SU-DHL-6 (cell line): ENCODE measurements around the gene CUTA.

Source experiments
- H2AFZ ChIP-seq: fragments of 200-600 bp; sonication (generic); 2 replicates; pipeline ENCODE4 v1.6.1; 2014; ENCODE audit warnings: low read depth, mild to moderate bottlenecking, moderate library complexity, mixed read lengths, antibody characterized with exemption, low read length; ENCODE audit not compliant: severe bottlenecking
- H3F3A ChIP-seq: fragments of 200-600 bp; shearing (Covaris generic); 2 replicates; pipeline ENCODE4 v1.6.0; 2016; ENCODE audit warnings: antibody characterized with exemption, mild to moderate bottlenecking; ENCODE audit not compliant: insufficient read depth
- H3K27ac ChIP-seq: fragments of 200-600 bp; sonication (generic); 2 replicates; pipeline ENCODE4 v1.5.1; 2016; ENCODE audit warnings: low read depth, mild to moderate bottlenecking, low read length, moderate library complexity, mixed read lengths
- H3K27me3 ChIP-seq: fragments of 200-600 bp; sonication (generic), shearing (Covaris generic); 2 replicates; pipeline ENCODE4 v1.6.0; 2014; ENCODE audit warnings: mild to moderate bottlenecking, low read length
- H3K36me3 ChIP-seq: fragments of 200-600 bp; sonication (generic); 2 replicates; pipeline ENCODE4 v1.6.1; 2014; ENCODE audit warnings: mild to moderate bottlenecking, low read length, mixed read lengths
- H3K4me2 ChIP-seq: fragments of 300-600, 200-600 bp; shearing (Covaris generic), sonication (generic); 2 replicates; pipeline ENCODE4 v1.6.0; 2014; ENCODE audit warnings: low read length, low read depth, mild to moderate bottlenecking; ENCODE audit not compliant: poor library complexity, severe bottlenecking
- H3K4me3 ChIP-seq: fragments of 200-600 bp; sonication (generic); 2 replicates; pipeline ENCODE4 v1.5.1; 2014; ENCODE audit warnings: antibody characterized with exemption, low read length, mild to moderate bottlenecking, mixed read lengths; ENCODE audit not compliant: insufficient read depth, poor library complexity, severe bottlenecking
- H3K79me2 ChIP-seq: fragments of 200-600 bp; sonication (generic); 2 replicates; pipeline ENCODE4 v1.6.1; 2014; ENCODE audit warnings: mild to moderate bottlenecking, low read length, moderate library complexity; ENCODE audit not compliant: insufficient read depth
- H3K9ac ChIP-seq: fragments of 200-600 bp; sonication (generic); 2 replicates; pipeline ENCODE4 v1.7.0; 2014; ENCODE audit warnings: mild to moderate bottlenecking, low read length
- H3K9me2 ChIP-seq: fragments of 200-600 bp; sonication (generic); replicated peaks from 2 replicates; pipeline ENCODE4 v1.6.1; 2014; ENCODE audit warnings: low read length; ENCODE audit not compliant: insufficient read depth
- H3K9me3 ChIP-seq: fragments of 200-600 bp; sonication (generic); 2 replicates; pipeline ENCODE4 v1.6.1; 2014; ENCODE audit warnings: low read length, mixed read lengths; ENCODE audit not compliant: insufficient read depth
- H4K20me1 ChIP-seq: fragments of 200-600 bp; sonication (generic); 2 replicates; pipeline ENCODE4 v1.6.1; 2014; ENCODE audit warnings: low read depth, mild to moderate bottlenecking, antibody characterized with exemption, low read length, moderate library complexity, mixed read lengths
- EZH2phosphoT487 ChIP-seq: fragments of 200-600 bp; sonication (generic), shearing (Covaris generic); conservative IDR thresholded peaks from 2 replicates; pipeline ENCODE4 v1.6.1; 2018; ENCODE audit warnings: mild to moderate bottlenecking, antibody characterized with exemption, low read length, moderate library complexity, mixed read lengths
- TF ChIP-seq, protein P1 (sequence below): fragments of 200-600 bp; sonication (generic); IDR thresholded peaks from one replicate; pipeline ENCODE4 v1.5.1; 2017; ENCODE audit warnings: antibody characterized with exemption, mild to moderate bottlenecking, low read length, moderate library complexity; ENCODE audit not compliant: insufficient read depth, poor library complexity, severe bottlenecking

The CUTA gene

GRCh38 chr6:33412140-33413009 lies 5.5 kb downstream of the CUTA start:
- H3K36me3 ChIP-seq: peaks cover 6% of the 10 kb centered on the region; the same call in 1 of the 2 replicates
- no peak overlapping the region for H3K4me3 ChIP-seq
- H3K4me2 ChIP-seq: no peak overlapping the region
- H3K9me3 ChIP-seq: no peaks in the 10 kb centered on the region
- H4K20me1 ChIP-seq: no peaks in the 10 kb centered on the region
- peaks cover 18% of the 10 kb centered on the region for H3K79me2 ChIP-seq
- H3F3A ChIP-seq: peaks cover 59% of the 10 kb centered on the region
- H3K27ac ChIP-seq: no peak overlapping the region; the same call in 1 of the 2 replicates
- H3K9me2 ChIP-seq: no peaks in the 10 kb centered on the region
- H3K27me3 ChIP-seq: no peaks in the 10 kb centered on the region
- no peak overlapping the region for H3K9ac ChIP-seq
- TF ChIP-seq, protein P1, sequence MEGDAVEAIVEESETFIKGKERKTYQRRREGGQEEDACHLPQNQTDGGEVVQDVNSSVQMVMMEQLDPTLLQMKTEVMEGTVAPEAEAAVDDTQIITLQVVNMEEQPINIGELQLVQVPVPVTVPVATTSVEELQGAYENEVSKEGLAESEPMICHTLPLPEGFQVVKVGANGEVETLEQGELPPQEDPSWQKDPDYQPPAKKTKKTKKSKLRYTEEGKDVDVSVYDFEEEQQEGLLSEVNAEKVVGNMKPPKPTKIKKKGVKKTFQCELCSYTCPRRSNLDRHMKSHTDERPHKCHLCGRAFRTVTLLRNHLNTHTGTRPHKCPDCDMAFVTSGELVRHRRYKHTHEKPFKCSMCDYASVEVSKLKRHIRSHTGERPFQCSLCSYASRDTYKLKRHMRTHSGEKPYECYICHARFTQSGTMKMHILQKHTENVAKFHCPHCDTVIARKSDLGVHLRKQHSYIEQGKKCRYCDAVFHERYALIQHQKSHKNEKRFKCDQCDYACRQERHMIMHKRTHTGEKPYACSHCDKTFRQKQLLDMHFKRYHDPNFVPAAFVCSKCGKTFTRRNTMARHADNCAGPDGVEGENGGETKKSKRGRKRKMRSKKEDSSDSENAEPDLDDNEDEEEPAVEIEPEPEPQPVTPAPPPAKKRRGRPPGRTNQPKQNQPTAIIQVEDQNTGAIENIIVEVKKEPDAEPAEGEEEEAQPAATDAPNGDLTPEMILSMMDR: no peak
- TF ChIP-seq EZH2phosphoT487: no peak
- no peak overlapping the region for H2AFZ ChIP-seq

DNA sequence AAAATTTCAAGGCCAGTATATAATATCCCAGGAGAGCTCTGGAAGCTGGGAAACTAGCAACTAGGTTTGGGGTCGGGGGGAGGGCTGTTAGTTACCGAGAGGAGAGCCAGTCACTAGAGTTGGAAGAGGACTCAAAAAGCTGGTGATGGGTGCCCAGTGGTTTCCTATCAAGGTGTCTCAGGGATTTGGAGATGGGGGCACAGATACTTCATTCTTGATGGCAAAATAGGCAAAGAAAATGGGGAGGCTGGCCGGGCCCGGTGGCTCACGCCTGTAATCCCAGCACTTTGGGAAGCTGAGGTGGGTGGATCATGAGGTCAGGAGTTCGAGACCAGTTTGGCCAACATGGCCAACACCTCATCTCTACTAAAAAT lies 6.3 kb downstream of the CUTA start:
- Histone ChIP-seq H3K36me3 (peaks cover 11% of the 10 kb centered on the region; the same call in 1 of the 2 replicates), H3K4me2 (peak overlapping the region; percentile 69), H3K9ac (peak overlapping the region; percentile 79), H3K9me3 (no peaks in the 10 kb centered on the region), H3K79me2 (peaks cover 10% of the 10 kb centered on the region), H4K20me1 (no peaks in the 10 kb centered on the region), H3K9me2 (no peaks in the 10 kb centered on the region), H3K4me3 (peak overlapping the region; percentile 72), H2AFZ (peak overlapping the region; percentile 15), H3K27ac (peak overlapping the region; percentile 49), H3F3A (peaks cover 67% of the 10 kb centered on the region), H3K27me3 (no peaks in the 10 kb centered on the region)
- TF ChIP-seq, protein P1: no peak

DNA sequence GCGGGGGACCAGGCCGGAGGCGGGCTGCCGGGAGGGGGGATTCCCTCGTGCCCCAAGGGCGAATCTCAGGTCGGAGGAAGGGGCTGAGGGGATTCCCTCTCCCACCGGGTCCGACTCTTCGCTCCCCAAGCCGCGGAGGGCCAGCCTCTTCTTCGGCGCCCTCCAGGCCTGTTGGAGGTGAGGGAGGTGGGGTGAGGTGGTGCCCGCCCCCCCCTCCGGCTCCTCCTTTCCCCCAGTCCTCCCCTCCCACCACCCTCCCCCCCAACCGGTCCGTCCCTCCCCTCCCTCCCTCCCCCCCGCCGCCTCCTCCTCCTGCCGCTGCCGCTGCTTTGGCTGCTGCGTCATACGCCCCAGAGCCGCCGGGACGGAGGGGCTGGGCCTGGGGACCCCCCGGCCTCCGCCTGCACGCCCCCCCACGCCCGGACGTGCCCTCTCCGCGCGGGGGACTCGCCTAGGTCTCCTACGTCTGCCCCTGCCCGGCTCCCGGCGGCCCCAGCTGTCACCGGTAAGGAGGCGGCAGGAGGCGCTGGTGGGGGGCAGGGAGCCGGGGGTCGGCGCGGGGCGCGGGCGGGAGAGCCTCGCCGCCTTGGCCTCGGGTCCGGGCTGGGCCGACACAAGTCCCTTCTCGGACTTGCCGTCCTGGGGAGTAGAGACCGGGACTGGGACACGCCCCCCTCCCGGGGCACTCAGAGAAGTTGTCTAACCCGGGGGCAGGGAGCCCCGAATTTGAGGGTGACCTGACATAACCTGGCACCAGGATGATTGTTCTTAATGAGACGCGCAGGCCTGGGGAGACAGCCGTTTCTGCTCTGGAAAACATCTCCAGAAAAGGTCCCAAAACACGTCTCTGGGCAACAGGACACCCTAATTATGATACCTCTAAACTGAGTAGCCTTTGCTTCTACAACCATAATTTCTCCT lies 6.9 kb downstream of the CUTA start, which contains the start of gene PHF1:
TSS of gene PHF1 (plus strand) at position 304 of the 921 bp plus-strand sequence. CDS start 1,250 bp downstream, outside the sequence.
- Histone ChIP-seq H3K36me3 (peaks cover 14% of the 10 kb centered on the region; the same call in 1 of the 2 replicates), H3K4me3 (peak within 1 kb of the TSS; percentile 72), H3F3A (peaks cover 68% of the 10 kb centered on the region), H3K79me2 (peaks cover 4% of the 10 kb centered on the region; the same call in 1 of the 2 replicates), H2AFZ (peak within 1 kb of the TSS; percentile 35), H3K9me3 (no peaks in the 10 kb centered on the region), H3K27ac (peak within 1 kb of the TSS; percentile 85), H4K20me1 (no peaks in the 10 kb centered on the region), H3K4me2 (peak within 1 kb of the TSS; percentile 90), H3K9me2 (no peaks in the 10 kb centered on the region), H3K9ac (peak within 1 kb of the TSS; percentile 79), H3K27me3 (no peaks in the 10 kb centered on the region)
- no peak for TF ChIP-seq EZH2phosphoT487
- TF ChIP-seq, protein P1: peak; percentile 26
